Calu3 (cell line): Measurements from ENCODE around the gene TSNAXIP1. TPM values are rescaled to one million over a fixed set of nuclear protein-coding genes. Genes with fewer than 3 reads are reported as not detected.

Source experiments
- BruUV-seq: library from RNA; stranded (reverse); fragments of 400-500 nt; replicated peaks from 2 replicates; lab custom pipeline; 2021; lab: Mats Ljungman, UMichigan
- CTCF ChIA-PET: fragments of 300-600 bp; sonication (Branson Sonifier 250); formaldehyde crosslinking; loops from one replicate; lab custom pipeline; 2022; ENCODE audit warnings: antibody characterized with exemption; lab: Charles Lee
- DNase-seq: peaks from one replicate; pipeline ENCODE4 v3.0.0; 2022
- H3K27ac Mint-ChIP-seq: one replicate; pipeline ENCODE4 v1.8.0; 2022; ENCODE audit warnings: mixed read lengths; ENCODE audit not compliant: unreplicated experiment
- H3K27me3 Mint-ChIP-seq: one replicate; pipeline ENCODE4 v1.8.0; 2022; ENCODE audit warnings: mixed read lengths; ENCODE audit not compliant: unreplicated experiment
- H3K36me3 Mint-ChIP-seq: one replicate; pipeline ENCODE4 v1.8.0; 2022; ENCODE audit warnings: mild to moderate bottlenecking, moderate library complexity, mixed read lengths; ENCODE audit not compliant: insufficient read depth, unreplicated experiment
- H3K4me1 Mint-ChIP-seq: one replicate; pipeline ENCODE4 v1.8.0; 2022; ENCODE audit warnings: mild to moderate bottlenecking, low read depth, mixed read lengths; ENCODE audit not compliant: unreplicated experiment
- H3K4me3 Mint-ChIP-seq: one replicate; pipeline ENCODE4 v1.8.0; 2022; ENCODE audit warnings: mild to moderate bottlenecking, low read depth, moderate library complexity, mixed read lengths; ENCODE audit not compliant: unreplicated experiment
- H3K9me3 Mint-ChIP-seq: one replicate; pipeline ENCODE4 v1.8.0; 2022; ENCODE audit warnings: low read depth, mixed read lengths; ENCODE audit not compliant: unreplicated experiment
- intact Hi-C: fragments of 100-400 bp; cut with micrococcal nuclease; formaldehyde crosslinking; loops from one replicate; pipeline ENCODE4 v1.10.0; 2022; ENCODE audit not compliant: unreplicated experiment
- total RNA-seq: library from RNA; stranded (reverse); gene quantifications from 2 replicates; pipeline ENCODE4 v1.2.3, GENCODE V29; 2022
- TF ChIP-seq, protein P1 (sequence below): fragments of 200-600 bp; IDR thresholded peaks from one replicate; pipeline ENCODE4 v1.8.0; 2022; ENCODE audit warnings: antibody characterized with exemption; ENCODE audit not compliant: unreplicated experiment

The TSNAXIP1 gene
- total RNA-seq, 1 experiment from 2014 or later = 1.0 TPM

DNA sequence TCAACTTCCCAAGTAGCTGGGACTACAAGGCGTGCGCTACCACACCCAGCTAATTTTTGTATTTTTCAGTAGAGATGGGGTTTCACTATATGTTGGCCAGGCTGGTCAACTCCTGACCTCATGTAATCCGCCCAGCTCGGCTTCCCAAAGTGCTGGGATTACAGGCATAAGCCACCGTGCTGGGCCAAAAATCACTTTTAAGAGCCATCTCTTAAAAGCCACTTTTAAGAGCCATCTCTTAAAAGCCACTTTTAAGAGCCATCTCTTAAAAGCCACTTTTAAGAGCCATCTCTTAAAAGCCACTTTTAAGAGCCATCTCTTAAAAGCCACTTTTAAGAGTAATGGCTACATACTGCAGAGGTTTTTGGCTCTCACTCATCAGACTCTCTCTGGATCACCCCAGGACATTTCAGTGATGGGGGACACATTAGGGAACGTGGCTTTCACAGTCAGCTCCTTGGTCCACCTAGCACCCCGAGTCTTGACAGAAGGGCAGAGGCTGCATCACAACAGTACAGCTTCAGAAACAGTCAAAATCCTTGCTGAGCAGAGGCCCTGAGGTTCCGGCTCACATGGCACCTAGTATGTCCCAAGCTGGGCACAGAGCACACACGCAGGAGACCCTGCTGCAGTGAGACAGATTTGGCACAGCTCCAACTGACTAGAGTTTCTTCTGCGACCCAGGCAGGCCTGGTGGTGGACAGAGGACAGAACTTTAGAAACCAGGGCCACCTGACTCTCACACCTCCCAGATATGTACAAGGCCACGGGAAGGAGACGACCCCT is 23.9 kb upstream of the TSNAXIP1 start:
- no peaks in the 10 kb centered on the region for H3K9me3 Mint-ChIP-seq
- H3K36me3 Mint-ChIP-seq = peaks cover 10% of the 10 kb centered on the region
- peaks cover 26% of the 10 kb centered on the region for H3K4me1 Mint-ChIP-seq
- BruUV-seq = no TSS peak
- intact Hi-C loops = no loop called here
- CTCF ChIA-PET = interaction anchor here (3.1 kb wide), 1 partner anchor 24 kb away, joined by 8 read pairs; the partner anchor contains the start of genes RANBP10 and TSNAXIP1
- TF ChIP-seq, protein P1, sequence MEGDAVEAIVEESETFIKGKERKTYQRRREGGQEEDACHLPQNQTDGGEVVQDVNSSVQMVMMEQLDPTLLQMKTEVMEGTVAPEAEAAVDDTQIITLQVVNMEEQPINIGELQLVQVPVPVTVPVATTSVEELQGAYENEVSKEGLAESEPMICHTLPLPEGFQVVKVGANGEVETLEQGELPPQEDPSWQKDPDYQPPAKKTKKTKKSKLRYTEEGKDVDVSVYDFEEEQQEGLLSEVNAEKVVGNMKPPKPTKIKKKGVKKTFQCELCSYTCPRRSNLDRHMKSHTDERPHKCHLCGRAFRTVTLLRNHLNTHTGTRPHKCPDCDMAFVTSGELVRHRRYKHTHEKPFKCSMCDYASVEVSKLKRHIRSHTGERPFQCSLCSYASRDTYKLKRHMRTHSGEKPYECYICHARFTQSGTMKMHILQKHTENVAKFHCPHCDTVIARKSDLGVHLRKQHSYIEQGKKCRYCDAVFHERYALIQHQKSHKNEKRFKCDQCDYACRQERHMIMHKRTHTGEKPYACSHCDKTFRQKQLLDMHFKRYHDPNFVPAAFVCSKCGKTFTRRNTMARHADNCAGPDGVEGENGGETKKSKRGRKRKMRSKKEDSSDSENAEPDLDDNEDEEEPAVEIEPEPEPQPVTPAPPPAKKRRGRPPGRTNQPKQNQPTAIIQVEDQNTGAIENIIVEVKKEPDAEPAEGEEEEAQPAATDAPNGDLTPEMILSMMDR = no peak
- H3K27ac Mint-ChIP-seq = no peak overlapping the region
- H3K27me3 Mint-ChIP-seq = no peaks in the 10 kb centered on the region
- H3K4me3 Mint-ChIP-seq = no peak overlapping the region
- DNase-seq = no peak

DNA sequence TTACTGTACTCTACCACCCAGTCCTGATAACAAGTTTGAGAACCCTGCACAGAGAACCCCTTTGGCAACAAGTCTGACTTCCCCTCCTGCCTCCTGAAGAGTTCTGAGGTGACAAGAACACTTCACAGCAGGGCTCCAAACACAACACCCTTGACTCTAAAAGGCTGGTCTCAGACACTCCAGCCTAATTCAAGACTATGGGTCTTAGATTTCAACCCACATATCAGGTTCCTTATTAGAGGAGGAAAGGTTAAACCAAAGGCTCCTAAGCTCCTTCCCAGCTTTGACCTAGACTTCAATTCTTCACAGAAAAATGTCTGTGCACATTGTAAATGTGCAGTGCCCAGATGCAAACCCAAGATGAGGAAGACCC is 23.4 kb upstream of the TSNAXIP1 start:
- no peaks in the 10 kb centered on the region for H3K9me3 Mint-ChIP-seq
- no peaks in the 10 kb centered on the region for H3K27me3 Mint-ChIP-seq
- BruUV-seq = no TSS peak
- H3K27ac Mint-ChIP-seq = no peak overlapping the region
- peaks cover 10% of the 10 kb centered on the region for H3K36me3 Mint-ChIP-seq
- no peak for DNase-seq
- H3K4me3 Mint-ChIP-seq = no peak overlapping the region
- peaks cover 26% of the 10 kb centered on the region for H3K4me1 Mint-ChIP-seq
- CTCF ChIA-PET = interaction anchor here (3.1 kb wide), 1 partner anchor 23 kb away, joined by 8 read pairs; the partner anchor contains the start of genes RANBP10 and TSNAXIP1
- intact Hi-C loops = no loop called here
- TF ChIP-seq, protein P1 = no peak

DNA sequence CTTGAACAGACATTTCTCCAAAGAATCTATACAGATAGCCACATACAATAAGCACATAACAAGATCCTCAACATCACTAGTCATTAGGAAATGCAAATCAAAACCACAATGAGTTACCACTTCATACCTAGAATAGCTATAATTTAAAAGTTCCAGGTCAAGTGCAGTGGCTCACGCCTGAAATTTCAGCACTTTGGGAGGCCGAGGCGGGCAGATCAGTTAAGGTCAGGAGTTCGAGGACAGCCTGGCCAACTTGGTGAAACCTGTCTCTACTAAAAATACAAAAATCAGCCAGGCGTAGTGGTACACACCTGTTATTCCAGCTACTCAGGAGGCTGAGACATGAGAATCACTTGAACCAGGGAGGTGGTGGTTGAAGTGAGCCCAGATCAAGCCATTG is 20.2 kb upstream of the TSNAXIP1 start:
- no peak for DNase-seq
- H3K27me3 Mint-ChIP-seq = no peaks in the 10 kb centered on the region
- no peaks in the 10 kb centered on the region for H3K9me3 Mint-ChIP-seq
- peaks cover 5% of the 10 kb centered on the region for H3K36me3 Mint-ChIP-seq
- intact Hi-C loops = no loop called here
- no peak overlapping the region for H3K27ac Mint-ChIP-seq
- no peak overlapping the region for H3K4me3 Mint-ChIP-seq
- no TSS peak for BruUV-seq
- CTCF ChIA-PET = interaction anchor here (0.6 to 1.4 kb wide), 3 partner anchors 9 to 458 kb away, joined by 3 read pairs; partner anchors contain the start of genes RANBP10 and TSNAXIP1
- TF ChIP-seq, protein P1 = no peak
- peaks cover 3% of the 10 kb centered on the region for H3K4me1 Mint-ChIP-seq

DNA sequence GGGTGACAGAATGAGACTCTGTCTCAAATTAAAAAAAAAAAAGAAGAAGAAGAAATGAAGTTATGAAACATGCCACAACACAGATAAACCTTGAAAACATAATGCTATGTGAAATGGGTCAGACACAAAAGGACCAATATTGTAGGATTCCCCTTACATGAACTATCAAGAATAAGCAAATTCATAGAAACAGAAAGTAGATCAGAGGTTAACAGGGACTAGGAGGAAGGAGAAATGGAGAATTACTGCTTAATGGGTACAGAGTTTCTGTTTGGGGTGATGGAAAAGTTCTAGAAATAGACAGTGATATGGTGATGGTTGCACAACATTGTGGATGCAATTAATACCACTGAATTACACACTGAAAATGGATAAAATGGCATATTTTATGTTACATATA is 16.6 kb upstream of the TSNAXIP1 start:
- Mint-ChIP-seq H3K36me3 (no peaks in the 10 kb centered on the region), H3K4me1 (no peaks in the 10 kb centered on the region), H3K9me3 (no peaks in the 10 kb centered on the region), H3K27me3 (no peaks in the 10 kb centered on the region), H3K4me3 (no peak overlapping the region), H3K27ac (no peak overlapping the region)
- intact Hi-C loops = no loop called here
- BruUV-seq = no TSS peak
- TF ChIP-seq, protein P1 = no peak
- DNase-seq = no peak
- CTCF ChIA-PET = no interaction called here
